ENCODE results near the gene DLEC1.
"Not testable (repeated sequence)": the region's sequence is repeated elsewhere in the genome, so short reads cannot be mapped to it uniquely, and the experiment has no call there.

DNA sequence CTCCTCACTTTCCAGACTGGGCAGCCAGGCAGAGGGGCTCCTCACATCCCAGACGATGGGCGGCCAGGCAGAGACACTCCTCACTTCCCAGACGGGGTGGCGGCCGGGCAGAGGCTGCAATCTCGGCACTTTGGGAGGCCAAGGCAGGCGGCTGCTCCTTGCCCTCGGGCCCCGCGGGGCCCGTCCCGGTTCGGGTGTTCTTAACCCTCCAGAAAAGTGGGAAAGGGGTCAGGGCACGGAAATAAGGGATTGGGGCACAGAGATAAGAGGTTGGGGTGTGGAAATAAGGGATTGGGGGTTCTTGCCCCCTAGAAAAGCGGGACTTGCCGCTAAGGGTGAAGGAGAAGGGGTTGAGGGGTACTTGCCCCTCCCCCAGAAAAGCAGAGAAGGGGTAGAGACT lies 43.3 kb downstream of the DLEC1 start:
- TF ChIP-seq, protein P1, sequence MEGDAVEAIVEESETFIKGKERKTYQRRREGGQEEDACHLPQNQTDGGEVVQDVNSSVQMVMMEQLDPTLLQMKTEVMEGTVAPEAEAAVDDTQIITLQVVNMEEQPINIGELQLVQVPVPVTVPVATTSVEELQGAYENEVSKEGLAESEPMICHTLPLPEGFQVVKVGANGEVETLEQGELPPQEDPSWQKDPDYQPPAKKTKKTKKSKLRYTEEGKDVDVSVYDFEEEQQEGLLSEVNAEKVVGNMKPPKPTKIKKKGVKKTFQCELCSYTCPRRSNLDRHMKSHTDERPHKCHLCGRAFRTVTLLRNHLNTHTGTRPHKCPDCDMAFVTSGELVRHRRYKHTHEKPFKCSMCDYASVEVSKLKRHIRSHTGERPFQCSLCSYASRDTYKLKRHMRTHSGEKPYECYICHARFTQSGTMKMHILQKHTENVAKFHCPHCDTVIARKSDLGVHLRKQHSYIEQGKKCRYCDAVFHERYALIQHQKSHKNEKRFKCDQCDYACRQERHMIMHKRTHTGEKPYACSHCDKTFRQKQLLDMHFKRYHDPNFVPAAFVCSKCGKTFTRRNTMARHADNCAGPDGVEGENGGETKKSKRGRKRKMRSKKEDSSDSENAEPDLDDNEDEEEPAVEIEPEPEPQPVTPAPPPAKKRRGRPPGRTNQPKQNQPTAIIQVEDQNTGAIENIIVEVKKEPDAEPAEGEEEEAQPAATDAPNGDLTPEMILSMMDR (IDR thresholded peaks at IDR 0.05) = not testable (repeated sequence)
- not testable (repeated sequence) for TF ChIP-seq POLR2A (IDR thresholded peaks at IDR 0.05)

Data from lower leg skin (tissue), 3 donors.